ENCODE measurements around the gene PTPRN2. TPM values are rescaled to one million over a fixed set of nuclear protein-coding genes. Genes with fewer than 3 reads are reported as not detected.

Gene PTPRN2
- total and polyA plus RNA-seq, 8 donors: 4.9 to 136 (median 46.8) TPM

GRCh38 chr7:158454631-158455030, 133.0 kb downstream of the PTPRN2 start:
- Histone ChIP-seq H3K36me3 (no peaks in the 10 kb centered on the region), H3K9me3 (no peaks in the 10 kb centered on the region), H3K4me3 (no peak overlapping the region), H3K4me1 (no peaks in the 10 kb centered on the region), H3K27me3 (no peaks in the 10 kb centered on the region), H3K27ac (no peak overlapping the region)
- WGBS, 5 donors: 88 to 94% (median 91%) methylated on average over 8 of the region's 8 CpGs
- intact Hi-C loops (cut with DNase I; ENCODE audit: low total_unique reads): no loop called here
- TF ChIP-seq POLR2AphosphoS5 (IDR thresholded peaks at IDR 0.05) (no peak), CTCF (IDR thresholded peaks at IDR 0.05) (no peak), EP300 (IDR thresholded peaks at IDR 0.05) (no peak), POLR2A (IDR thresholded peaks at IDR 0.05) (no peak)
- DNase-seq: no peak

- 70 to 86% (median 73%) methylated on average over 6 to 9 of the region's 9 CpGs for WGBS, 5 donors
- TF ChIP-seq EP300 (IDR thresholded peaks at IDR 0.05) (no peak), POLR2A (IDR thresholded peaks at IDR 0.05) (no peak), CTCF (IDR thresholded peaks at IDR 0.05) (no peak), POLR2AphosphoS5 (IDR thresholded peaks at IDR 0.05) (no peak)
- Histone ChIP-seq H3K27me3 (no peaks in the 10 kb centered on the region), H3K4me1 (no peaks in the 10 kb centered on the region), H3K4me3 (no peak overlapping the region), H3K9me3 (no peaks in the 10 kb centered on the region), H3K27ac (no peak overlapping the region), H3K36me3 (no peaks in the 10 kb centered on the region)
- DNase-seq: no peak
- intact Hi-C loops (cut with DNase I; ENCODE audit: low total_unique reads): no loop called here
Measured at GRCh38 chr7:158453663-158454062, 134.0 kb downstream of the PTPRN2 start.

- no peak for TF ChIP-seq EP300 (IDR thresholded peaks at IDR 0.05)
- TF ChIP-seq POLR2AphosphoS5 (IDR thresholded peaks at IDR 0.05): no peak
- intact Hi-C loops (cut with DNase I; ENCODE audit: low total_unique reads): no loop called here
- no peak for DNase-seq
- Histone ChIP-seq H3K4me3 (no peak overlapping the region), H3K9me3 (no peaks in the 10 kb centered on the region), H3K27me3 (no peaks in the 10 kb centered on the region), H3K4me1 (peaks cover 0 to 7% (median 3%) of the 10 kb centered on the region in 4 donors), H3K36me3 (no peaks in the 10 kb centered on the region), H3K27ac (no peak overlapping the region)
- 91 to 95% (median 93%) methylated on average over 11 of the region's 11 CpGs for WGBS, 5 donors
Measured at GRCh38 chr7:158452331-158452730, 135.3 kb downstream of the PTPRN2 start.

GRCh38 chr7:158450476-158451124, 137.0 kb downstream of the PTPRN2 start:
- Histone ChIP-seq H3K27me3 (no peaks in the 10 kb centered on the region), H3K36me3 (no peaks in the 10 kb centered on the region), H3K4me3 (no peak overlapping the region), H3K9me3 (no peaks in the 10 kb centered on the region), H3K27ac (no peak overlapping the region), H3K4me1 (peaks cover 0 to 14% (median 10%) of the 10 kb centered on the region in 4 donors)
- WGBS, 5 donors: 78 to 87% (median 83%) methylated on average over 29 of the region's 29 CpGs
- TF ChIP-seq POLR2A (IDR thresholded peaks at IDR 0.05) (no peak), CTCF (IDR thresholded peaks at IDR 0.05) (no peak), EP300 (IDR thresholded peaks at IDR 0.05) (no peak), POLR2AphosphoS5 (IDR thresholded peaks at IDR 0.05) (no peak)
- DNase-seq: peak in 1 of 2 donors; percentile 35
- intact Hi-C loops (cut with DNase I; ENCODE audit: low total_unique reads): no loop called here

DNA sequence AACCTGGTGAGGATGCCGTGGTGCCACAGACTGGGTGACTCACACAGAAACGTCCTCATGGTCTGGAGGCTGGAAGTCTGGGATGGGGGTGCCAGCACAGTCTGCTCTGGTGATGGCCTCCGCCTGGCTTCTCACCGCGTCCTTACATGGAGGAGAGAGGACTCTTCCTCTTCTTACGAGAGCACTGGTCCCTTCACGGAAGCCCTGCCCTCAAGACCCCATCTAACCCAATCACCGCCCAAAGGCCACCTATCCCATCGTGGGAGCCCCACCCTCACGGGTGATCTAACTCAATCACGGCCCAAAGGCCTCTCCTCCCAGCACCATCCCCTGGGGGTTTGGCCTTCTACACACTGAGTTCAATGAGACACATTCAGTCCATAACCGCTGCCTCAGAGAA, 137.7 kb downstream of the PTPRN2 start:
- no peak overlapping the region for H3K27ac ChIP-seq
- no peak for TF ChIP-seq POLR2A (IDR thresholded peaks at IDR 0.05)
- TF ChIP-seq EP300 (IDR thresholded peaks at IDR 0.05): no peak
- TF ChIP-seq CTCF (IDR thresholded peaks at IDR 0.05): no peak
- no peak for TF ChIP-seq POLR2AphosphoS5 (IDR thresholded peaks at IDR 0.05)
- 84 to 94% (median 91%) methylated on average over 12 of the region's 12 CpGs for WGBS, 5 donors
- H3K4me1 ChIP-seq: peaks cover 0 to 14% (median 10%) of the 10 kb centered on the region in 4 donors
- no peak for DNase-seq
- no peak overlapping the region for H3K4me3 ChIP-seq
- no peaks in the 10 kb centered on the region for H3K9me3 ChIP-seq
- no peaks in the 10 kb centered on the region for H3K27me3 ChIP-seq
- intact Hi-C loops (cut with DNase I; ENCODE audit: low total_unique reads): no loop called here
- H3K36me3 ChIP-seq: no peaks in the 10 kb centered on the region
